ENCODE measurements around the gene NID1. TPM values are rescaled to one million over a fixed set of nuclear protein-coding genes. Genes with fewer than 3 reads are reported as not detected.

NID1 gene
- total and polyA plus RNA-seq, 2 of the 4 experiments (the other 2 are of a cell fraction): 21.9 to 83.3 TPM

DNA sequence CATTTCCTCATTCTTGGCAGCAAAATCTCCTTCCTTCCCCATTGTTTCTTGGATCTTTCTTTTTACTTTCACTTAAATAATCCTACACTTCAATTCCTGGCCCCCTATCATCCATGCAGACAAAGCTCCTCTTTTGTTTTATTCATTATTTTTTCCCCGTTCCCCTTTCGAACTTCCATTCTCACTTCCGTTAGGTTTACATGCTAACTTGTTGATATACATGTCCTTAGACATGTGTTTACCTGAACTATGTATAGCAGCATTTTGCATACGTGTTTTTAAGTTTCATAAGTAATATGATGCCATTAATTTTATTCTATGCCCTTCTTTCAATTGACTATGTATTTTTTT, 131.1 kb downstream of the NID1 start:
- Histone ChIP-seq H3K4me1 (ENCODE audit: control insufficient read depth, insufficient read depth, low read length) (peaks cover 2% of the 10 kb centered on the region), H3K14ac (replicated peaks; ENCODE audit: low read depth, low read length) (no peak overlapping the region), H3K4me2 (ENCODE audit: low read depth, low read length) (no peak overlapping the region), H4K20me1 (ENCODE audit: insufficient read depth, low read length) (no peaks in the 10 kb centered on the region), H2BK20ac (ENCODE audit: low read depth, low read length) (no peak overlapping the region), H3K9me3 (ENCODE audit: control insufficient read depth, insufficient read depth, low read length) (no peaks in the 10 kb centered on the region), H4K5ac (ENCODE audit: low read depth, low read length) (no peak overlapping the region), H2BK120ac (ENCODE audit: low read depth, low read length) (no peak overlapping the region), H4K91ac (ENCODE audit: insufficient read depth, low read depth, low read length) (no peak overlapping the region), H3K27ac (ENCODE audit: insufficient read depth, low read length) (no peak overlapping the region), H3K9me1 (ENCODE audit: insufficient read depth, low read length) (0 out of 2 replicates have a peak, but pooled peaks cover under 1% of the 10 kb centered on the region), H3K4me3 (ENCODE audit: insufficient read depth, low read depth, low read length) (no peak overlapping the region), H3K56ac (ENCODE audit: extremely low read depth, insufficient read depth, low read length) (no peak overlapping the region), H3K27me3 (ENCODE audit: control insufficient read depth, insufficient read depth, low read length) (peaks cover 11% of the 10 kb centered on the region; the same call in 1 of the 2 replicates), H4K8ac (ENCODE audit: low read depth in 2 of 2, low read length in 2 of 2) (no peak overlapping the region), H3K23ac (ENCODE audit: low read depth, low read length) (no peak overlapping the region), H3K36me3 (ENCODE audit: control insufficient read depth, insufficient read depth, low read length) (no peaks in the 10 kb centered on the region), H3K4ac (ENCODE audit: low read depth, low read length) (no peak overlapping the region), H2AK9ac (replicated peaks; ENCODE audit: low read depth, low read length, poor library complexity) (no peak overlapping the region), H3K18ac (ENCODE audit: low read depth, low read length) (no peak overlapping the region), H3K79me1 (ENCODE audit: low read depth in 1 of 2, low read length in 2 of 2) (no peaks in the 10 kb centered on the region), H2BK5ac (ENCODE audit: low read depth, low read length, poor library complexity, severe bottlenecking) (no peak overlapping the region), H2BK15ac (ENCODE audit: low read depth, low read length) (no peak overlapping the region), H2AFZ (replicated peaks; ENCODE audit: low read length, poor library complexity) (no peak overlapping the region), H2AK5ac (ENCODE audit: low read depth, low read length) (no peak overlapping the region), H3K9ac (ENCODE audit: low read depth, low read length) (no peak overlapping the region)
- DNase-seq (no peak), ATAC-seq (ENCODE audit: low read depth) (no peak)
- 100% methylated on average over 2 of the region's 4 CpGs; no CpG with 5 or more reads in 1 of the 2 experiments for WGBS, 2 experiments (ENCODE audit: extremely low coverage in 2 of 2, insufficient read length in 1 of 2)
- BruUV-seq (replicated peaks): no TSS peak
- intact Hi-C loops (cut with micrococcal nuclease) (no loop called here), dilution Hi-C loops (cut with HindIII; ENCODE audit: low sequenced_read_pairs, unreplicated experiment) (no loop called here), in situ Hi-C loops (cut with MboI; ENCODE audit: low sequenced_read_pairs) (no loop called here)
- TF ChIP-seq, protein P1, sequence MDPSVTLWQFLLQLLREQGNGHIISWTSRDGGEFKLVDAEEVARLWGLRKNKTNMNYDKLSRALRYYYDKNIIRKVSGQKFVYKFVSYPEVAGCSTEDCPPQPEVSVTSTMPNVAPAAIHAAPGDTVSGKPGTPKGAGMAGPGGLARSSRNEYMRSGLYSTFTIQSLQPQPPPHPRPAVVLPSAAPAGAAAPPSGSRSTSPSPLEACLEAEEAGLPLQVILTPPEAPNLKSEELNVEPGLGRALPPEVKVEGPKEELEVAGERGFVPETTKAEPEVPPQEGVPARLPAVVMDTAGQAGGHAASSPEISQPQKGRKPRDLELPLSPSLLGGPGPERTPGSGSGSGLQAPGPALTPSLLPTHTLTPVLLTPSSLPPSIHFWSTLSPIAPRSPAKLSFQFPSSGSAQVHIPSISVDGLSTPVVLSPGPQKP (IDR thresholded peaks at IDR 0.05; ENCODE audit: borderline replicate concordance, low read depth, low read length): no peak
- TF ChIP-seq BHLHE40 (IDR thresholded peaks at IDR 0.05; ENCODE audit: low read depth, low read length): no peak
- no peak for TF ChIP-seq SMC3 (IDR thresholded peaks at IDR 0.05; ENCODE audit: low read depth, low read length)
- no peak for TF ChIP-seq RAD21 (IDR thresholded peaks at IDR 0.05; ENCODE audit: low read length)
- no peak for TF ChIP-seq CEBPB (IDR thresholded peaks at IDR 0.05; ENCODE audit: low read depth, low read length)
- TF ChIP-seq RFX5 (IDR thresholded peaks at IDR 0.05; ENCODE audit: low read depth, low read length): no peak
- TF ChIP-seq FOS (IDR thresholded peaks at IDR 0.05; ENCODE audit: low read depth, low read length): no peak
- no peak for TF ChIP-seq RCOR1 (IDR thresholded peaks at IDR 0.05; ENCODE audit: insufficient replicate concordance, low read length)
- no peak for TF ChIP-seq MAZ (IDR thresholded peaks at IDR 0.05; ENCODE audit: borderline replicate concordance, low read depth, low read length)
- no peak for TF ChIP-seq CTCF (conservative IDR thresholded peaks at IDR 0.05; ENCODE audit: low read depth, low read length)
- TF ChIP-seq USF2 (IDR thresholded peaks at IDR 0.05; ENCODE audit: low read depth, low read length): no peak
- TF ChIP-seq MXI1 (IDR thresholded peaks at IDR 0.05; ENCODE audit: borderline replicate concordance, low read depth, low read length): no peak
- CTCF ChIA-PET: no interaction called here
- POLR2A ChIA-PET (ENCODE audit: unreplicated experiment): no interaction called here
